ENCODE results near the gene MOCOS. TPM values are rescaled to one million over a fixed set of nuclear protein-coding genes. Genes with fewer than 3 reads are reported as not detected.

MOCOS gene
- total RNA-seq, 1 experiment from 2014 or later = 12.1 TPM

DNA sequence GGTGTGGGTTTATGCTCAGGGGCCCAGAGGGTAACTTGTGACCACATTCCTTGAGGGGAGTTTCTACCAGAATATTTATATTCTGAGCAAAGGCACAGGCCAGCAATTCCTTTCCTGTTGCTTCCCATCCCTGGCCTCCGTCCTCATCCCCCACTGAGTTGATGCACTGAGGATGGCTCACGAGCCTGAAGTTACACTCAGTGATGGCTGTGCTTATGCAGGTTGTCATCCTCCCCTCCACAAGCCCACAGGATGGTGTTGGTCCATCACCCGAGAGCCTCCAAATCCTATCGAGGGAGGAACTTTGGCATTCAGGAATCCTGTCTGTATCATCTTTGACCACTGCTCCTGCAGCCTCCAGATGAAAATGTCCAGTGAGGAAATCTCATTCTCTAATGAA lies 81.9 kb downstream of the MOCOS start:
- Histone ChIP-seq H3K27me3 (ENCODE audit: insufficient read depth, low read length) (no peaks in the 10 kb centered on the region), H3K36me3 (ENCODE audit: control insufficient read depth in 1 of 2, insufficient read depth in 2 of 2, low read length in 2 of 2) (no peaks in the 10 kb centered on the region), H3K9ac (ENCODE audit: low read length) (no peak overlapping the region), H2AFZ (ENCODE audit: low read depth, low read length, poor library complexity, severe bottlenecking) (no peak overlapping the region), H3K9me2 (ENCODE audit: insufficient read depth) (no peaks in the 10 kb centered on the region), H3K27ac (ENCODE audit: low read depth, low read length) (no peak overlapping the region), H3K9me3 (ENCODE audit: control insufficient read depth in 1 of 2, insufficient read depth in 1 of 2, low read depth in 1 of 2, low read length in 2 of 2) (no peaks in the 10 kb centered on the region), H3K4me3 (replicated peaks in 1 of 2; ENCODE audit: low read depth in 1 of 2, low read length in 2 of 2) (no peak overlapping the region), H3K4me1 (ENCODE audit: control insufficient read depth in 1 of 2, insufficient read depth in 2 of 2, low read length in 2 of 2) (no peaks in the 10 kb centered on the region), H3K4me2 (ENCODE audit: low read length) (no peak overlapping the region), H3K79me2 (ENCODE audit: insufficient read depth, low read length) (no peaks in the 10 kb centered on the region), H4K20me1 (ENCODE audit: insufficient read depth) (no peaks in the 10 kb centered on the region)
- DNase-seq (ENCODE audit: low read depth, low spot score) (no peak), ATAC-seq (no peak)
- POLR2A ChIA-PET = no interaction called here
- BruUV-seq (replicated peaks) = no TSS peak
- intact Hi-C loops (cut with micrococcal nuclease) = no loop called here
- CTCF ChIA-PET = no interaction called here
- RAD21 ChIA-PET (ENCODE audit: low non-redundant PET in 1 of 2, low total read pairs in 2 of 2, uncharacterized antibody in 2 of 2, unreplicated experiment in 2 of 2) = no interaction called here
- TF ChIP-seq ZFX (IDR thresholded peaks at IDR 0.05) (no peak), TCF7L2 (IDR thresholded peaks at IDR 0.05; ENCODE audit: borderline replicate concordance, extremely low read depth, insufficient read depth, insufficient read length) (no peak), ZNF274 (IDR thresholded peaks at IDR 0.05; ENCODE audit: low read depth, low read length) (no peak), EZH2 (IDR thresholded peaks at IDR 0.05) (no peak), CEBPB (IDR thresholded peaks at IDR 0.05; ENCODE audit: low read depth) (no peak), POLR2A (IDR thresholded peaks at IDR 0.05; ENCODE audit: borderline replicate concordance, extremely low read depth, insufficient read depth, insufficient read length) (no peak), EGR1 (IDR thresholded peaks at IDR 0.05; ENCODE audit: low read depth) (no peak), ZBTB33 (IDR thresholded peaks at IDR 0.05; ENCODE audit: extremely low read depth, insufficient replicate concordance, low read length) (no peak), ELF1 (IDR thresholded peaks at IDR 0.05; ENCODE audit: borderline replicate concordance, low read depth) (no peak), SRF (IDR thresholded peaks at IDR 0.05; ENCODE audit: low read depth) (no peak), SP1 (IDR thresholded peaks at IDR 0.05; ENCODE audit: low read depth) (no peak), MAX (IDR thresholded peaks at IDR 0.05) (no peak), YY1 (IDR thresholded peaks at IDR 0.05; ENCODE audit: extremely low read depth, insufficient replicate concordance, low read depth, low read length) (no peak), FOSL1 (IDR thresholded peaks at IDR 0.05; ENCODE audit: low read depth) (no peak), SIN3A (IDR thresholded peaks at IDR 0.05; ENCODE audit: low read depth) (no peak), CTCF (IDR thresholded peaks at IDR 0.05 in 2 of 3, conservative IDR thresholded peaks at IDR 0.05 in 1 of 3; ENCODE audit: borderline replicate concordance in 1 of 3, insufficient read depth in 1 of 3, low read depth in 2 of 3, low read length in 2 of 3) (no peak), RAD21 (IDR thresholded peaks at IDR 0.05; ENCODE audit: low read depth) (no peak), EZH2phosphoT487 (IDR thresholded peaks at IDR 0.05; ENCODE audit: borderline replicate concordance) (no peak)
- TF ChIP-seq, protein P1, sequence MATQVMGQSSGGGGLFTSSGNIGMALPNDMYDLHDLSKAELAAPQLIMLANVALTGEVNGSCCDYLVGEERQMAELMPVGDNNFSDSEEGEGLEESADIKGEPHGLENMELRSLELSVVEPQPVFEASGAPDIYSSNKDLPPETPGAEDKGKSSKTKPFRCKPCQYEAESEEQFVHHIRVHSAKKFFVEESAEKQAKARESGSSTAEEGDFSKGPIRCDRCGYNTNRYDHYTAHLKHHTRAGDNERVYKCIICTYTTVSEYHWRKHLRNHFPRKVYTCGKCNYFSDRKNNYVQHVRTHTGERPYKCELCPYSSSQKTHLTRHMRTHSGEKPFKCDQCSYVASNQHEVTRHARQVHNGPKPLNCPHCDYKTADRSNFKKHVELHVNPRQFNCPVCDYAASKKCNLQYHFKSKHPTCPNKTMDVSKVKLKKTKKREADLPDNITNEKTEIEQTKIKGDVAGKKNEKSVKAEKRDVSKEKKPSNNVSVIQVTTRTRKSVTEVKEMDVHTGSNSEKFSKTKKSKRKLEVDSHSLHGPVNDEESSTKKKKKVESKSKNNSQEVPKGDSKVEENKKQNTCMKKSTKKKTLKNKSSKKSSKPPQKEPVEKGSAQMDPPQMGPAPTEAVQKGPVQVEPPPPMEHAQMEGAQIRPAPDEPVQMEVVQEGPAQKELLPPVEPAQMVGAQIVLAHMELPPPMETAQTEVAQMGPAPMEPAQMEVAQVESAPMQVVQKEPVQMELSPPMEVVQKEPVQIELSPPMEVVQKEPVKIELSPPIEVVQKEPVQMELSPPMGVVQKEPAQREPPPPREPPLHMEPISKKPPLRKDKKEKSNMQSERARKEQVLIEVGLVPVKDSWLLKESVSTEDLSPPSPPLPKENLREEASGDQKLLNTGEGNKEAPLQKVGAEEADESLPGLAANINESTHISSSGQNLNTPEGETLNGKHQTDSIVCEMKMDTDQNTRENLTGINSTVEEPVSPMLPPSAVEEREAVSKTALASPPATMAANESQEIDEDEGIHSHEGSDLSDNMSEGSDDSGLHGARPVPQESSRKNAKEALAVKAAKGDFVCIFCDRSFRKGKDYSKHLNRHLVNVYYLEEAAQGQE (IDR thresholded peaks at IDR 0.05; ENCODE audit: low read depth) = no peak
- TF ChIP-seq, protein P2, sequence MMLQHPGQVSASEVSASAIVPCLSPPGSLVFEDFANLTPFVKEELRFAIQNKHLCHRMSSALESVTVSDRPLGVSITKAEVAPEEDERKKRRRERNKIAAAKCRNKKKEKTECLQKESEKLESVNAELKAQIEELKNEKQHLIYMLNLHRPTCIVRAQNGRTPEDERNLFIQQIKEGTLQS (IDR thresholded peaks at IDR 0.05) = no peak
